PC-9 (cell line): ENCODE data around the gene ZNF701. TPM values are rescaled to one million over a fixed set of nuclear protein-coding genes. Genes with fewer than 3 reads are reported as not detected.
"Not testable (repeated sequence)": the region's sequence is repeated elsewhere in the genome, so short reads cannot be mapped to it uniquely, and the experiment has no call there.

Source experiments
- BruUV-seq: library from RNA; stranded (reverse); fragments of 400-500 nt; replicated peaks from 2 replicates; lab custom pipeline; 2021; lab: Mats Ljungman, UMichigan
- CTCF ChIA-PET: fragments of 300-600 bp; sonication (Branson Sonifier 250); formaldehyde crosslinking; loops from one replicate; lab custom pipeline; 2022; ENCODE audit warnings: antibody characterized with exemption; lab: Charles Lee
- POLR2A ChIA-PET: fragments of 300-600 bp; sonication (Branson Sonifier 250); formaldehyde crosslinking; loops from one replicate; lab custom pipeline; 2022; ENCODE audit warnings: antibody characterized with exemption; ENCODE audit not compliant: unreplicated experiment; lab: Charles Lee
- DNase-seq, 2 experiments: peaks; one replicate each; pipeline versions ENCODE4 v3.0.0 to v3.0.0-alpha.2; 2015 to 2022; ENCODE audit warnings: mixed read lengths in 1 of 2
- H2AFZ ChIP-seq: fragments of 200-600 bp; sonication (generic); 2 replicates; pipeline ENCODE4 v1.8.1; 2017; ENCODE audit warnings: antibody characterized with exemption
- H3F3A ChIP-seq: fragments of 200-600 bp; sonication (generic); 2 replicates; pipeline ENCODE4 v1.8.1; 2017; ENCODE audit warnings: antibody characterized with exemption, mild to moderate bottlenecking, low read depth; ENCODE audit not compliant: insufficient read depth
- H3K27ac ChIP-seq: fragments of 200-600 bp; sonication (generic); 2 replicates; pipeline ENCODE4 v1.6.1; 2016; ENCODE audit warnings: mixed run types
- H3K27me3 ChIP-seq: fragments of 200-600 bp; sonication (generic); 2 replicates; pipeline ENCODE4 v1.6.1; 2016; ENCODE audit warnings: low read depth, mixed run types; ENCODE audit not compliant: insufficient read depth
- H3K36me3 ChIP-seq: fragments of 200-600 bp; sonication (generic); 2 replicates; pipeline ENCODE4 v1.6.1; 2016; ENCODE audit warnings: low read depth, mixed run types
- H3K4me1 ChIP-seq: fragments of 200-600 bp; sonication (generic); replicated peaks from 2 replicates; pipeline ENCODE4 v1.6.1; 2016; ENCODE audit warnings: mixed run types; ENCODE audit not compliant: insufficient read depth
- H3K4me2 ChIP-seq: fragments of 200-600 bp; sonication (generic); 2 replicates; pipeline ENCODE4 v1.6.1; 2017; ENCODE audit warnings: mixed run types
- H3K4me3 ChIP-seq: fragments of 200-600 bp; sonication (generic); 2 replicates; pipeline ENCODE4 v1.6.1; 2016; ENCODE audit warnings: mixed run types
- H3K79me2 ChIP-seq: fragments of 200-600 bp; sonication (generic); 2 replicates; pipeline ENCODE4 v1.6.1; 2017; ENCODE audit warnings: low read depth, mixed run types
- H3K9me2 ChIP-seq: fragments of 200-600 bp; sonication (generic); 2 replicates; pipeline ENCODE4 v1.8.1; 2017; ENCODE audit warnings: mild to moderate bottlenecking; ENCODE audit not compliant: insufficient read depth
- H3K9me3 ChIP-seq: fragments of 200-600 bp; sonication (generic); 2 replicates; pipeline ENCODE4 v1.8.1; 2016; ENCODE audit warnings: low read depth; ENCODE audit not compliant: insufficient read depth
- H4K20me1 ChIP-seq: fragments of 200-600 bp; sonication (generic); 2 replicates; pipeline ENCODE4 v1.8.1; 2017; ENCODE audit not compliant: insufficient read depth
- CTCF ChIP-seq: fragments of 200-600 bp; sonication (generic); conservative IDR thresholded peaks from 2 replicates; pipeline ENCODE4 v1.6.1; 2017; ENCODE audit warnings: mixed run types, antibody characterized with exemption, mild to moderate bottlenecking, moderate library complexity
- EZH2 ChIP-seq: fragments of 200-600 bp; sonication (generic); IDR thresholded peaks from 2 replicates; pipeline ENCODE4 v1.8.0; 2017; ENCODE audit warnings: antibody characterized with exemption, low read depth
- intact Hi-C: fragments of 100-400 bp; cut with micrococcal nuclease; formaldehyde crosslinking; loops from one replicate; pipeline ENCODE4 v1.10.0; 2022; ENCODE audit not compliant: unreplicated experiment
- total RNA-seq: library from RNA; stranded (reverse); gene quantifications from 2 replicates; pipeline ENCODE4 v1.2.3, GENCODE V29; 2021

ZNF701 gene
- total RNA-seq, 1 experiment from 2014 or later = 24.2 TPM

- H3K27ac ChIP-seq = no peak overlapping the region
- no peak overlapping the region for H3K4me2 ChIP-seq
- H3K79me2 ChIP-seq = peaks cover 12% of the 10 kb centered on the region; the same call in 1 of the 2 replicates
- TF ChIP-seq EZH2 (no peak), CTCF (no peak)
- intact Hi-C loops = no loop called here
- DNase-seq = no peak
- H3K36me3 ChIP-seq = peaks cover 31% of the 10 kb centered on the region
- H4K20me1 ChIP-seq = no peaks in the 10 kb centered on the region
- no peaks in the 10 kb centered on the region for H3F3A ChIP-seq
- no peaks in the 10 kb centered on the region for H3K9me2 ChIP-seq
- no peak overlapping the region for H3K4me3 ChIP-seq
- no TSS peak for BruUV-seq
- no peaks in the 10 kb centered on the region for H3K27me3 ChIP-seq
- H3K9me3 ChIP-seq = peaks cover 27% of the 10 kb centered on the region
- ChIA-PET POLR2A (no interaction called here), CTCF (no interaction called here)
- H2AFZ ChIP-seq = no peak overlapping the region
- no peaks in the 10 kb centered on the region for H3K4me1 ChIP-seq
Measured at GRCh38 chr19:52533901-52534300, 36.2 kb upstream of the ZNF701 start.

- H3K4me2 ChIP-seq, H3K4me3 ChIP-seq, intact Hi-C loops, DNase-seq, BruUV-seq, H3K27me3 ChIP-seq, H4K20me1 ChIP-seq, POLR2A ChIA-PET, H3K79me2 ChIP-seq, H3K4me1 ChIP-seq, H3K27ac ChIP-seq, H3F3A ChIP-seq, H2AFZ ChIP-seq, H3K9me2 ChIP-seq, CTCF ChIA-PET: not testable (repeated sequence)
- Histone ChIP-seq H3K9me3 (peaks cover 24% of the 10 kb centered on the region), H3K36me3 (peaks cover 38% of the 10 kb centered on the region)
Measured at GRCh38 chr19:52535385-52535770, 34.7 kb upstream of the ZNF701 start.

GRCh38 chr19:52535771-52536447, 34.2 kb upstream of the ZNF701 start:
- Histone ChIP-seq H3K4me1 (no peaks in the 10 kb centered on the region), H3F3A (no peaks in the 10 kb centered on the region), H3K9me2 (no peaks in the 10 kb centered on the region), H3K79me2 (peaks cover 2% of the 10 kb centered on the region; the same call in 1 of the 2 replicates), H3K4me2 (no peak overlapping the region), H2AFZ (no peak overlapping the region), H4K20me1 (no peaks in the 10 kb centered on the region), H3K27ac (no peak overlapping the region), H3K36me3 (peaks cover 38% of the 10 kb centered on the region), H3K4me3 (no peak overlapping the region), H3K27me3 (no peaks in the 10 kb centered on the region), H3K9me3 (peaks cover 19% of the 10 kb centered on the region)
- intact Hi-C loops = no loop called here
- CTCF ChIA-PET = no interaction called here
- no TSS peak for BruUV-seq
- no peak for DNase-seq
- POLR2A ChIA-PET = no interaction called here
- TF ChIP-seq CTCF (no peak), EZH2 (no peak)

GRCh38 chr19:52536448-52536800, 33.7 kb upstream of the ZNF701 start:
- Histone ChIP-seq H4K20me1 (no peaks in the 10 kb centered on the region), H3K36me3 (peaks cover 38% of the 10 kb centered on the region), H3K79me2 (no peaks in the 10 kb centered on the region; the same call in 1 of the 2 replicates), H3K4me3 (no peak overlapping the region), H3K9me2 (no peaks in the 10 kb centered on the region), H3K4me1 (no peaks in the 10 kb centered on the region), H3F3A (no peaks in the 10 kb centered on the region), H3K4me2 (no peak overlapping the region), H2AFZ (no peak overlapping the region), H3K27ac (no peak overlapping the region), H3K27me3 (no peaks in the 10 kb centered on the region), H3K9me3 (peaks cover 17% of the 10 kb centered on the region)
- ChIA-PET POLR2A (no interaction called here), CTCF (no interaction called here)
- no TSS peak for BruUV-seq
- intact Hi-C loops = no loop called here
- TF ChIP-seq EZH2 (no peak), CTCF (no peak)
- DNase-seq = no peak

- H3K9me3 ChIP-seq, H3K27me3 ChIP-seq, H3F3A ChIP-seq, H3K9me2 ChIP-seq, H3K4me1 ChIP-seq, H3K4me2 ChIP-seq, DNase-seq, CTCF ChIA-PET, H4K20me1 ChIP-seq, POLR2A ChIA-PET, H3K4me3 ChIP-seq, H3K27ac ChIP-seq, H2AFZ ChIP-seq, BruUV-seq, H3K79me2 ChIP-seq, intact Hi-C loops: not testable (repeated sequence)
- H3K36me3 ChIP-seq = peaks cover 28% of the 10 kb centered on the region
Measured at GRCh38 chr19:52538815-52539214, 31.3 kb upstream of the ZNF701 start.
